K562 (cell line): Measurements from ENCODE around the gene C5orf22. TPM values are rescaled to one million over a fixed set of nuclear protein-coding genes. Genes with fewer than 3 reads are reported as not detected.

Source experiments
- ATAC-seq: fragments of 200-7000 bp; cut with Tn5 transposase; 3 replicates; pipeline ENCODE4 v1.9.1; 2020; ENCODE audit warnings: moderate library complexity
- BruUV-seq: library from RNA; stranded (reverse); fragments of 400-500 nt; replicated peaks from 2 replicates; lab custom pipeline; 2021; lab: Mats Ljungman, UMichigan
- CTCF ChIA-PET: fragments of 300-600 bp; formaldehyde crosslinking; extraction: SDS; loops from one replicate; lab custom pipeline; 2021; ENCODE audit warnings: low intra/inter-chr PET ratio; lab: Yijun Ruan, JAX
- POLR2A ChIA-PET: fragments of 300-600, 350-650 bp; sonication (Branson Sonifier 250); formaldehyde crosslinking; extraction: SDS; loops from one replicate; lab custom pipeline; 2021; ENCODE audit warnings: antibody characterized with exemption, inconsistent platforms; lab: Yijun Ruan, JAX
- DNase-seq, 4 experiments: peaks; one replicate each; pipeline versions ENCODE4 v3.0.0 to v3.0.0-alpha.2; 2011 to 2018; ENCODE audit warnings: low spot score in 3 of 4, mixed read lengths in 3 of 4; ENCODE audit errors: extremely low read depth in 1 of 4
- FAIRE-seq: peaks from 2 replicates; lab custom pipeline; 2011; peaks lifted over from hg19 to GRCh38; lab: Jason Lieb, UNC
- H2AFZ ChIP-seq: 2 replicates; pipeline ENCODE4 v1.6.0; 2011; ENCODE audit warnings: low read depth, low read length, control low read depth, inconsistent platforms
- H3K27ac ChIP-seq: fragments of 200-600 bp; 3 replicates; pipeline ENCODE4 v1.8.0; 2011; ENCODE audit warnings: low read depth, mild to moderate bottlenecking, control low read depth, inconsistent platforms, low read length, moderate library complexity, mixed read lengths; ENCODE audit errors: extremely low read depth
- H3K27me3 ChIP-seq, 2 experiments: fragments of 300-600 bp in 1 of 2; 2 replicates in 1 of 2; 3 replicates in 1 of 2; pipeline versions ENCODE4 v1.6.0 to v1.8.0; 2011; ENCODE audit warnings: inconsistent platforms in 2 of 2, low read length in 2 of 2, mild to moderate bottlenecking in 1 of 2, mixed read lengths in 1 of 2, moderate library complexity in 1 of 2; ENCODE audit not compliant: control insufficient read depth in 2 of 2, insufficient read depth in 2 of 2
- H3K36me3 ChIP-seq: fragments of 300-600 bp; 3 replicates; pipeline ENCODE4 v1.8.0; 2011; ENCODE audit warnings: mild to moderate bottlenecking, low read length, inconsistent platforms; ENCODE audit not compliant: control insufficient read depth, insufficient read depth
- H3K4me1 ChIP-seq, 2 experiments: fragments of 200-600 bp in 1 of 2; replicated peaks in 1 of 2; 2 replicates in 1 of 2; 3 replicates in 1 of 2; pipeline versions ENCODE4 v1.5.1 to v1.8.0; 2011; ENCODE audit warnings: inconsistent platforms in 2 of 2, low read length in 2 of 2, mild to moderate bottlenecking in 1 of 2, mixed read lengths in 1 of 2, moderate library complexity in 1 of 2; ENCODE audit not compliant: control insufficient read depth in 2 of 2, insufficient read depth in 2 of 2
- H3K4me2 ChIP-seq: 2 replicates; pipeline ENCODE4 v1.6.1; 2011; ENCODE audit warnings: low read length, control low read depth, inconsistent platforms, mixed read lengths; ENCODE audit not compliant: insufficient read depth
- H3K4me3 ChIP-seq: fragments of 200-600 bp; sonication (generic), shearing (Covaris generic); 2 replicates; pipeline ENCODE4 v1.5.1; 2016; ENCODE audit warnings: control low read depth, inconsistent platforms
- H3K79me2 ChIP-seq: fragments of 200-600 bp; 3 replicates; pipeline ENCODE4 v1.8.0; 2011; ENCODE audit warnings: low read length, inconsistent platforms; ENCODE audit not compliant: control insufficient read depth, insufficient read depth
- H3K9ac ChIP-seq, 2 experiments: 2 replicates each; pipeline versions ENCODE4 v1.6.0 to v1.6.1; 2011; ENCODE audit warnings: low read depth in 2 of 2, low read length in 2 of 2, control low read depth in 1 of 2, inconsistent platforms in 1 of 2, mild to moderate bottlenecking in 1 of 2, mixed read lengths in 1 of 2; ENCODE audit not compliant: insufficient read depth in 1 of 2
- H3K9me1 ChIP-seq: one replicate; pipeline ENCODE4 v1.6.0; 2011; ENCODE audit warnings: inconsistent platforms, mild to moderate bottlenecking, low read length, moderate library complexity; ENCODE audit not compliant: control insufficient read depth, insufficient read depth
- H3K9me3 ChIP-seq: replicated peaks from 2 replicates; pipeline ENCODE4 v1.5.1; 2011; ENCODE audit warnings: low read depth, low read length, inconsistent platforms; ENCODE audit not compliant: control insufficient read depth, insufficient read depth
- H4K20me1 ChIP-seq: replicated peaks from 2 replicates; pipeline ENCODE4 v1.6.1; 2011; ENCODE audit warnings: low read length, inconsistent platforms, mixed read lengths; ENCODE audit not compliant: control insufficient read depth, insufficient read depth
- ARID4B ChIP-seq: sonication (generic); formaldehyde crosslinking; IDR thresholded peaks from 2 replicates; pipeline ENCODE4 v1.8.0; 2022; ENCODE audit warnings: mild to moderate bottlenecking, missing genetic modification reagents
- BACH1 ChIP-seq: fragments of 200-800 bp; sonication (Bioruptor generic); IDR thresholded peaks from 2 replicates; pipeline ENCODE4 v1.6.1; 2016; ENCODE audit warnings: missing genetic modification characterization, missing compliant biosample characterization
- EHMT2 ChIP-seq: fragments of 450-650 bp; IDR thresholded peaks from 2 replicates; pipeline ENCODE4 v1.6.1; 2018; ENCODE audit warnings: antibody characterized with exemption
- FOXM1 ChIP-seq, 2 experiments: fragments of 450-650 bp in 1 of 2; sonication (generic) in 1 of 2; formaldehyde crosslinking in 1 of 2; IDR thresholded peaks; 2 replicates each; pipeline versions ENCODE4 v1.6.1 to v1.9.0; 2017 to 2022; ENCODE audit warnings: low read depth in 2 of 2, mild to moderate bottlenecking in 2 of 2, missing genetic modification reagents in 1 of 2, moderate library complexity in 1 of 2
- HIVEP1 ChIP-seq: fragments of 250-450 bp; sonication (Bioruptor Pico); IDR thresholded peaks from 2 replicates; pipeline ENCODE4 v1.4.0; 2020; ENCODE audit warnings: mild to moderate bottlenecking
- JUN ChIP-seq, 2 experiments: sonication (generic) in 1 of 2; formaldehyde crosslinking in 1 of 2; IDR thresholded peaks; 2 replicates each; pipeline versions ENCODE4 v1.6.1 to v1.8.0; 2012 to 2022; ENCODE audit warnings: borderline replicate concordance in 2 of 2, mild to moderate bottlenecking in 2 of 2, improper control_type of control experiment in 1 of 2, low read depth in 1 of 2, low read length in 1 of 2, missing genetic modification reagents in 1 of 2
- KDM1A ChIP-seq, 2 experiments: fragments of 450-650 bp; IDR thresholded peaks; 2 replicates each; pipeline ENCODE4 v1.6.1; 2016; ENCODE audit warnings: mild to moderate bottlenecking in 2 of 2
- MCM3 ChIP-seq: fragments of 450-650 bp; IDR thresholded peaks from 2 replicates; pipeline ENCODE4 v1.6.1; 2016
- MCM7 ChIP-seq, 2 experiments: fragments of 450-650 bp; IDR thresholded peaks; 2 replicates each; pipeline ENCODE4 v1.6.1; 2016 to 2018
- MYBL2 ChIP-seq, 2 experiments: fragments of 450-650 bp in 1 of 2; sonication (generic) in 1 of 2; formaldehyde crosslinking in 1 of 2; IDR thresholded peaks; 2 replicates each; pipeline versions ENCODE4 v1.6.1 to v1.8.1; 2017 to 2022; ENCODE audit warnings: borderline replicate concordance in 1 of 2, inconsistent platforms in 1 of 2, low read depth in 1 of 2, mild to moderate bottlenecking in 1 of 2, missing genetic modification reagents in 1 of 2, moderate library complexity in 1 of 2
- RFX5 ChIP-seq: IDR thresholded peaks from 2 replicates; pipeline ENCODE4 v1.6.1; 2011; ENCODE audit warnings: low read depth, mild to moderate bottlenecking, improper control_type of control experiment, low read length
- SFPQ ChIP-seq: fragments of 200-400 bp; formaldehyde crosslinking; IDR thresholded peaks from 2 replicates; pipeline ENCODE4 v1.6.1; 2017; ENCODE audit warnings: mild to moderate bottlenecking, low read depth, low read length, moderate library complexity
- SMAD3 ChIP-seq: fragments of 450-650 bp; formaldehyde crosslinking; conservative IDR thresholded peaks from 2 replicates; pipeline ENCODE4 v1.4.0; 2020; ENCODE audit warnings: mild to moderate bottlenecking
- ZC3H11A ChIP-seq: IDR thresholded peaks from 2 replicates; pipeline ENCODE4 v1.6.1; 2012; ENCODE audit warnings: low read depth, low read length, improper control_type of control experiment
- ZNF77 ChIP-seq: fragments of 250-450 bp; sonication (Bioruptor Pico); IDR thresholded peaks from 2 replicates; pipeline ENCODE4 v1.5.0; 2020
- WGBS: fragments of 100-300 bp; shearing (Covaris generic); methylation state at CpG from one replicate; pipeline ENCODE4 v1.1.6; 2016; ENCODE audit warnings: low coverage, mixed read lengths; ENCODE audit not compliant: insufficient coverage; ENCODE audit errors: missing lambda C conversion rate; 5-methylcytosine and 5-hydroxymethylcytosine counted together
- in situ Hi-C: fragments of 300-500 bp; cut with MboI; formaldehyde crosslinking; loops from 4 replicates; pipeline ENCODE4 v1.15.0; 2018; ENCODE audit warnings: inconsistent platforms, mixed read lengths
- intact Hi-C: fragments of 100-400 bp; cut with micrococcal nuclease; formaldehyde crosslinking; loops from 2 replicates; pipeline ENCODE4 v1.14.2; 2022
- polyA plus RNA-seq, 8 experiments: library from polyadenylated mRNA; depleted of rRNA in 4 of 8; stranded (reverse) in 5 of 8; unstranded in 3 of 8; fragments of >200 nt; fragmentation: Nextera tagmentation in 2 of 8; fragmentation: Illumina TruSeq in 1 of 8; extraction: Ambion mirVana in 2 of 8; extraction: Trizol in 1 of 8; gene quantifications; 2 replicates each; pipeline versions ENCODE4 v1.2.1 to v1.2.3, GENCODE V29; 2011 to 2014; ENCODE audit warnings: inconsistent platforms in 1 of 8, missing spikeins in 1 of 8
- total RNA-seq, 7 experiments: library from RNA; depleted of rRNA in 6 of 7; stranded (reverse); fragments of >200 nt in 6 of 7; fragmentation: Illumina TruSeq in 2 of 7; extraction: Trizol in 2 of 7; gene quantifications; 2 replicates each; pipeline versions ENCODE4 v1.2.1 to v1.2.3, GENCODE V29; 2011 to 2021; ENCODE audit warnings: low replicate concordance in 1 of 7

C5orf22 gene
- total and polyA plus RNA-seq, 9 of the 15 experiments (the other 6 are each of a cell fraction or from before 2014, with no cell fraction given) = 22.7 to 56.7 (median 39.3) TPM

GRCh38 chr5:31502506-31502905 lies 29.6 kb upstream of the C5orf22 start:
- CTCF ChIA-PET = no interaction called here

More at GRCh38 chr5:31502506-31502905, 29.6 kb upstream of the C5orf22 start:
- TF ChIP-seq RFX5 (no peak), EHMT2 (no peak), SMAD3 (CRISPR knock-in tag) (no peak), MYBL2 (IDR thresholded peaks at IDR 0.05; ENCODE audit: low read depth) (no peak), MYBL2 (CRISPR knock-in tag; IDR thresholded peaks at IDR 0.05; ENCODE audit: borderline replicate concordance) (no peak), ARID4B (no peak), BACH1 (tag) (no peak), KDM1A (IDR thresholded peaks at IDR 0.05) (no peak), MCM7 (IDR thresholded peaks at IDR 0.05) (no peak), ZC3H11A (no peak), ZNF77 (CRISPR knock-in tag) (no peak), JUN (IDR thresholded peaks at IDR 0.05; ENCODE audit: borderline replicate concordance, low read depth, low read length) (no peak), JUN (CRISPR knock-in tag; IDR thresholded peaks at IDR 0.05; ENCODE audit: borderline replicate concordance) (no peak), SFPQ (no peak), HIVEP1 (CRISPR knock-in tag) (no peak), MCM3 (no peak), FOXM1 (IDR thresholded peaks at IDR 0.05; ENCODE audit: low read depth) (no peak), FOXM1 (CRISPR knock-in tag; IDR thresholded peaks at IDR 0.05; ENCODE audit: low read depth) (no peak)
- TF ChIP-seq, all 486 proteins: peak for 0
- DNase-seq = no peak
- no peak for FAIRE-seq
- H3K4me3 ChIP-seq = no peak overlapping the region
- in situ Hi-C loops (no loop called here), intact Hi-C loops (no loop called here)
- H2AFZ ChIP-seq = no peak overlapping the region
- H3K9me3 ChIP-seq = no peaks in the 10 kb centered on the region
- H3K4me1 ChIP-seq = no peaks in the 10 kb centered on the region
- 0 out of 4 replicates have a peak overlapping the region, but pooled peaks of 1 of the 2 experiments have one; percentile 27 for H3K9ac ChIP-seq
- H4K20me1 ChIP-seq = no peaks in the 10 kb centered on the region
- H3K27me3 ChIP-seq = no peaks in the 10 kb centered on the region
- 98% methylated on average over 4 of the region's 4 CpGs for WGBS
- no peaks in the 10 kb centered on the region for H3K9me1 ChIP-seq
- no TSS peak for BruUV-seq
- H3K36me3 ChIP-seq = peaks cover 95% of the 10 kb centered on the region
- no peak overlapping the region for H3K4me2 ChIP-seq
- no peaks in the 10 kb centered on the region for H3K79me2 ChIP-seq
- no peak for ATAC-seq
- no peak overlapping the region for H3K27ac ChIP-seq
- POLR2A ChIA-PET = no interaction called here
